Right lobe of liver (tissue), 4 donors: ENCODE measurements around the gene ADGRF4.

ENCODE experiments used
- CTCF ChIP-seq, 4 donors: fragments of 200-600 bp in 3 of 4; fragments of 450-650 bp in 1 of 4; IDR thresholded peaks; one replicate each; pipeline versions ENCODE4 v1.5.1 to v1.8.0; 2016 to 2022; ENCODE audit warnings: antibody characterized with exemption in 4 of 4, mild to moderate bottlenecking in 2 of 4
- POLR2A ChIP-seq: fragments of 450-650 bp; IDR thresholded peaks from one replicate; pipeline ENCODE4 v1.6.1; 2017; ENCODE audit warnings: antibody characterized with exemption, mild to moderate bottlenecking
- donor health status: DM: no; HTN: no; CAD: no.
- donor health status: DM: no; HTN: no; CAD: no.
- donor health status: DM: no; HTN: yes; CAD: no.

GRCh38 chr6:47680724-47681123, 17.7 kb upstream of the ADGRF4 start:
- no peak for TF ChIP-seq CTCF (IDR thresholded peaks at IDR 0.05)
- TF ChIP-seq POLR2A: no peak
